Osteocyte (in vitro differentiated cells): ENCODE data around the gene SUCLG1. TPM values are rescaled to one million over a fixed set of nuclear protein-coding genes. Genes with fewer than 3 reads are reported as not detected.
A peak's percentile ranks its signal among the peaks of the same experiment; 100 is the strongest.

ENCODE experiments used
- DNase-seq: peaks from one replicate; pipeline ENCODE4 v3.0.0; 2021; ENCODE audit warnings: mixed read lengths; ENCODE audit not compliant: unreplicated experiment; ENCODE audit errors: extremely low spot score
- H3K27ac Mint-ChIP-seq: one replicate; pipeline ENCODE4 v1.8.0; 2021; ENCODE audit warnings: mild to moderate bottlenecking, mixed read lengths; ENCODE audit not compliant: unreplicated experiment
- H3K27me3 Mint-ChIP-seq: one replicate; pipeline ENCODE4 v1.8.0; 2021; ENCODE audit warnings: mixed read lengths; ENCODE audit not compliant: unreplicated experiment
- H3K36me3 Mint-ChIP-seq: one replicate; pipeline ENCODE4 v1.8.0; 2021; ENCODE audit warnings: mixed read lengths; ENCODE audit not compliant: unreplicated experiment
- H3K4me1 Mint-ChIP-seq: one replicate; pipeline ENCODE4 v1.8.0; 2021; ENCODE audit warnings: mixed read lengths; ENCODE audit not compliant: unreplicated experiment
- H3K4me3 Mint-ChIP-seq: one replicate; pipeline ENCODE4 v1.8.0; 2021; ENCODE audit warnings: mild to moderate bottlenecking, moderate library complexity, mixed read lengths; ENCODE audit not compliant: unreplicated experiment
- H3K9me3 Mint-ChIP-seq: one replicate; pipeline ENCODE4 v1.8.0; 2021; ENCODE audit warnings: mixed read lengths; ENCODE audit not compliant: unreplicated experiment
- total RNA-seq: library from RNA; stranded (reverse); gene quantifications from 2 replicates; pipeline ENCODE4 v1.2.1, GENCODE V29; 2021
- TF ChIP-seq, protein P1 (sequence below): fragments of 200-600 bp; sonication (generic); IDR thresholded peaks from 2 replicates; pipeline ENCODE4 v1.5.0; 2021; ENCODE audit warnings: antibody characterized with exemption, mild to moderate bottlenecking, moderate library complexity

SUCLG1 gene
- total RNA-seq, 1 donor from 2014 or later, result 52.4 TPM

- H3K36me3 Mint-ChIP-seq, result peaks cover 47% of the 10 kb centered on the region
- TF ChIP-seq, protein P1, sequence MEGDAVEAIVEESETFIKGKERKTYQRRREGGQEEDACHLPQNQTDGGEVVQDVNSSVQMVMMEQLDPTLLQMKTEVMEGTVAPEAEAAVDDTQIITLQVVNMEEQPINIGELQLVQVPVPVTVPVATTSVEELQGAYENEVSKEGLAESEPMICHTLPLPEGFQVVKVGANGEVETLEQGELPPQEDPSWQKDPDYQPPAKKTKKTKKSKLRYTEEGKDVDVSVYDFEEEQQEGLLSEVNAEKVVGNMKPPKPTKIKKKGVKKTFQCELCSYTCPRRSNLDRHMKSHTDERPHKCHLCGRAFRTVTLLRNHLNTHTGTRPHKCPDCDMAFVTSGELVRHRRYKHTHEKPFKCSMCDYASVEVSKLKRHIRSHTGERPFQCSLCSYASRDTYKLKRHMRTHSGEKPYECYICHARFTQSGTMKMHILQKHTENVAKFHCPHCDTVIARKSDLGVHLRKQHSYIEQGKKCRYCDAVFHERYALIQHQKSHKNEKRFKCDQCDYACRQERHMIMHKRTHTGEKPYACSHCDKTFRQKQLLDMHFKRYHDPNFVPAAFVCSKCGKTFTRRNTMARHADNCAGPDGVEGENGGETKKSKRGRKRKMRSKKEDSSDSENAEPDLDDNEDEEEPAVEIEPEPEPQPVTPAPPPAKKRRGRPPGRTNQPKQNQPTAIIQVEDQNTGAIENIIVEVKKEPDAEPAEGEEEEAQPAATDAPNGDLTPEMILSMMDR, result no peak
Measured at GRCh38 chr2:84425310-84425709, 33.8 kb downstream of the SUCLG1 start.

DNA sequence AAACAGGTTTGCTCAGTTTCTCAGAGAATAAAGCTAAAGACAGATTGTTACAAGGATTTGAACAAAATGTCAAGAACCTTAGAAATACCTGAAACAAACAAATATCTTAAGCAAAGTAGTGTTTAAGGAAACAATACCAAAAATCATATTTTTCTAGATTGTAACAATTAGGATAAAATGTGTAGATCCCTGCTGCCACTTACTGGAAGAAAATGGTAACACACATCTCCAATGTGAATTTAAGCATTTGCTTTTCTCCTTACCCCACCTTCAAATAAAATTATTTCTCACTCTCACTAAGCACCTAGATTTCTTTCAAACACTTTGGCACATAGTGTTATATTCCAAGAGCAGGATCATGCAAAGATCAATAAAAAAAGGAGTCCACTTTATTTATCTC lies 34.9 kb downstream of the SUCLG1 start:
- no peak for DNase-seq
- no peaks in the 10 kb centered on the region for H3K9me3 Mint-ChIP-seq
- no peaks in the 10 kb centered on the region for H3K27me3 Mint-ChIP-seq
- TF ChIP-seq, protein P1, result peak; percentile 55
- no peaks in the 10 kb centered on the region for H3K4me1 Mint-ChIP-seq
- no peak overlapping the region for H3K27ac Mint-ChIP-seq
- H3K36me3 Mint-ChIP-seq, result peaks cover 36% of the 10 kb centered on the region
- H3K4me3 Mint-ChIP-seq, result no peak overlapping the region

More at GRCh38 chr2:84425310-84425709, 33.8 kb downstream of the SUCLG1 start:
- Mint-ChIP-seq H3K4me3 (no peak overlapping the region), H3K27ac (no peak overlapping the region), H3K27me3 (no peaks in the 10 kb centered on the region), H3K4me1 (no peaks in the 10 kb centered on the region), H3K9me3 (no peaks in the 10 kb centered on the region)
- no peak for DNase-seq

- peaks cover 10% of the 10 kb centered on the region for H3K4me1 Mint-ChIP-seq
- TF ChIP-seq, protein P1, result no peak
- no peak overlapping the region for H3K27ac Mint-ChIP-seq
- no peaks in the 10 kb centered on the region for H3K9me3 Mint-ChIP-seq
- H3K4me3 Mint-ChIP-seq, result no peak overlapping the region
- no peaks in the 10 kb centered on the region for H3K27me3 Mint-ChIP-seq
- no peak for DNase-seq
- peaks cover 29% of the 10 kb centered on the region for H3K36me3 Mint-ChIP-seq
Measured at GRCh38 chr2:84421791-84422190, 37.3 kb downstream of the SUCLG1 start.

GRCh38 chr2:84421197-84421596 lies 37.9 kb downstream of the SUCLG1 start:
- TF ChIP-seq, protein P1, result no peak
- Mint-ChIP-seq H3K9me3 (no peaks in the 10 kb centered on the region), H3K27me3 (no peaks in the 10 kb centered on the region), H3K4me1 (peaks cover 10% of the 10 kb centered on the region), H3K36me3 (peaks cover 29% of the 10 kb centered on the region), H3K4me3 (no peak overlapping the region), H3K27ac (no peak overlapping the region)
- no peak for DNase-seq

DNA sequence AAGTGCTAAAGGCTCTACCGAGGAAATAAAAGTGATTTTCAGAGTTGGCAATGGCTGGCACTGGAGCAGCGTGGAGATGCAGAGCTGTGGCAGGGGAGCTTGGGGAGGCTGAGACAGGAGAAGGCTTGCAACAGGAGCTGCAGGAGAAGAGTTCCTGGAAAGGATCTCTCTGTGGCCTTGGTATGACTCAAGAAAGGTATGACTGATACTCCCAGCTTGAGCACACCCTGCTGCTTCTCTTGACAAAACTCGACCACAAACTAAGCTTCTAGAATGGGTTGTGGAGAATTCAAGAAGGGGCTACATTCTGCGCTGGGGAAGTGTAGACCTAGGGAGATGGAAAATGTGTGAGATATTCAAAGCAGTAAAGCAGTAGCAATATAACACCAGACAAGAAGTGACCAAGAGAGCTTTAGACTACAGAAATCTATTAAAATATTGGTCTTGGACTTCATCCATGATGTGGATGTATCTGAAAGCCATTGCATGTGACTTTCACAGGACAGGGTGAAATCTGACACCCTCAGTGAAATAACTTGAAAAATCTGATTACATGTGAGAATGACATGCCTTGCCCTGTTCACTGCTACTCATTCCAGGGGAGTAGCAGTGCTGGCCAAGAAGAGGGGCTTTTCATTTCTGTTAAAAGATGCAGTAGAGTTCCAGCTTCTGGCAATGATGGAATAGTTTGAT lies 41.5 kb downstream of the SUCLG1 start:
- Mint-ChIP-seq H3K4me1 (peaks cover 10% of the 10 kb centered on the region), H3K27ac (no peak overlapping the region), H3K27me3 (peaks cover 4% of the 10 kb centered on the region), H3K4me3 (no peak overlapping the region), H3K9me3 (no peaks in the 10 kb centered on the region), H3K36me3 (peaks cover 10% of the 10 kb centered on the region)
- TF ChIP-seq, protein P1, result no peak
- DNase-seq, result no peak
